GM12878 (cell line): ENCODE data around the gene NPVF. TPM values are rescaled to one million over a fixed set of nuclear protein-coding genes. Genes with fewer than 3 reads are reported as not detected.

Experiments
- ATAC-seq: fragments of 200-7000 bp; cut with Tn5 transposase; 3 replicates; pipeline ENCODE4 v1.9.1; 2020; ENCODE audit warnings: mild to moderate bottlenecking, moderate library complexity
- BruUV-seq: library from RNA; stranded (reverse); fragments of 400-500 nt; replicated peaks from 2 replicates; lab custom pipeline; 2021; lab: Mats Ljungman, UMichigan
- CTCF ChIA-PET: fragments of 300-600 bp; sonication (Branson Sonifier 250); formaldehyde crosslinking; extraction: SDS; loops from one replicate; lab custom pipeline; 2021; ENCODE audit warnings: inconsistent platforms; lab: Yijun Ruan, JAX
- POLR2A ChIA-PET: fragments of 350-600 bp; formaldehyde crosslinking; extraction: SDS; loops from one replicate; lab custom pipeline; 2021; ENCODE audit warnings: inconsistent platforms; lab: Charles Lee
- RAD21 ChIA-PET: fragments of 300-600 bp; sonication (Branson Sonifier 250); formaldehyde crosslinking; loops from one replicate; lab custom pipeline; 2023; ENCODE audit warnings: antibody characterized with exemption; ENCODE audit not compliant: unreplicated experiment; lab: Charles Lee
- SMC1A ChIA-PET: fragments of 300-600 bp; sonication (Branson Sonifier 250); formaldehyde crosslinking; loops from one replicate; lab custom pipeline; 2023; ENCODE audit not compliant: unreplicated experiment, uncharacterized antibody; lab: Charles Lee
- DNase-seq: peaks from one replicate; pipeline ENCODE4 v3.0.0-alpha.2; 2011; ENCODE audit warnings: low read depth, low spot score
- FAIRE-seq: peaks from 3 replicates; lab custom pipeline; 2011; peaks lifted over from hg19 to GRCh38; lab: Jason Lieb, UNC
- H2AFZ ChIP-seq: 2 replicates; pipeline ENCODE4 v1.6.0; 2011; ENCODE audit warnings: low read depth, low read length, control low read depth; ENCODE audit not compliant: control insufficient read depth
- H3K27ac ChIP-seq: 2 replicates; pipeline ENCODE4 v1.5.1; 2011; ENCODE audit warnings: control low read depth; ENCODE audit not compliant: control insufficient read depth, insufficient read depth
- H3K27me3 ChIP-seq, 2 experiments: replicated peaks in 1 of 2; 2 replicates each; pipeline versions ENCODE4 v1.6.0 to v1.6.1; 2011; ENCODE audit warnings: low read length in 1 of 2; ENCODE audit not compliant: control insufficient read depth in 2 of 2, insufficient read depth in 2 of 2
- H3K36me3 ChIP-seq, 2 experiments: 2 replicates each; pipeline ENCODE4 v1.5.1; 2011; ENCODE audit warnings: low read length in 1 of 2; ENCODE audit not compliant: control insufficient read depth in 2 of 2, insufficient read depth in 2 of 2
- H3K4me1 ChIP-seq: 2 replicates; pipeline ENCODE4 v1.6.1; 2011; ENCODE audit warnings: mild to moderate bottlenecking, low read length, moderate library complexity, mixed read lengths; ENCODE audit not compliant: control insufficient read depth, insufficient read depth
- H3K4me2 ChIP-seq: 2 replicates; pipeline ENCODE4 v1.6.0; 2011; ENCODE audit warnings: control low read depth; ENCODE audit not compliant: control insufficient read depth, insufficient read depth
- H3K4me3 ChIP-seq: fragments of 200-600 bp; sonication (generic); 2 replicates; pipeline ENCODE4 v1.5.1; 2016
- H3K79me2 ChIP-seq: 2 replicates; pipeline ENCODE4 v1.6.0; 2011; ENCODE audit warnings: low read length; ENCODE audit not compliant: control insufficient read depth, insufficient read depth
- H3K9ac ChIP-seq: 2 replicates; pipeline ENCODE4 v1.8.0; 2011; ENCODE audit warnings: low read length, control low read depth, mixed read lengths; ENCODE audit not compliant: control insufficient read depth, insufficient read depth
- H3K9me3 ChIP-seq: replicated peaks from 3 replicates; pipeline ENCODE4 v1.5.1; 2011; ENCODE audit warnings: mild to moderate bottlenecking, low read length; ENCODE audit not compliant: control insufficient read depth, insufficient read depth
- H4K20me1 ChIP-seq: 2 replicates; pipeline ENCODE4 v1.6.0; 2011; ENCODE audit not compliant: control insufficient read depth, insufficient read depth
- ATF3 ChIP-seq: IDR thresholded peaks from 2 replicates; pipeline ENCODE4 v1.6.1; 2011; ENCODE audit warnings: low read depth, mild to moderate bottlenecking, low read length, moderate library complexity, borderline replicate concordance; ENCODE audit errors: extremely low read depth
- CBX3 ChIP-seq: fragments of 200-600 bp; sonication (generic); IDR thresholded peaks from 2 replicates; pipeline ENCODE4 v1.6.1; 2016; ENCODE audit warnings: low read depth, borderline replicate concordance
- FOXM1 ChIP-seq: IDR thresholded peaks from 2 replicates; pipeline ENCODE4 v1.6.1; 2012; ENCODE audit warnings: low read depth, mild to moderate bottlenecking, inconsistent platforms, low read length, moderate library complexity
- GABPA ChIP-seq: IDR thresholded peaks from 2 replicates; pipeline ENCODE4 v1.6.1; 2014; ENCODE audit warnings: antibody characterized with exemption, low read depth, mild to moderate bottlenecking, inconsistent platforms
- NFYB ChIP-seq: IDR thresholded peaks from 2 replicates; pipeline ENCODE4 v1.6.1; 2011; ENCODE audit warnings: low read depth, mild to moderate bottlenecking, low read length, improper control_type of control experiment, moderate library complexity; ENCODE audit not compliant: insufficient read depth
- POLR2A ChIP-seq: IDR thresholded peaks from 2 replicates; pipeline ENCODE4 v1.6.1; 2011; ENCODE audit warnings: low read depth, mild to moderate bottlenecking, low read length
- ZBTB11 ChIP-seq: fragments of 450-650 bp; formaldehyde crosslinking; IDR thresholded peaks from 2 replicates; pipeline ENCODE4 v1.5.0; 2022; ENCODE audit warnings: mild to moderate bottlenecking, missing genetic modification characterization
- ZSCAN29 ChIP-seq: fragments of 450-650 bp; IDR thresholded peaks from 2 replicates; pipeline ENCODE4 v1.6.1; 2017; ENCODE audit warnings: mild to moderate bottlenecking, moderate library complexity
- WGBS: methylation state at CpG from one replicate; pipeline ENCODE4 v1.1.6; 2016; ENCODE audit warnings: low lambda C conversion rate; ENCODE audit not compliant: insufficient replicate concordance, insufficient coverage; ENCODE audit errors: missing lambda C conversion rate; 5-methylcytosine and 5-hydroxymethylcytosine counted together
- in situ Hi-C: fragments of 300-500 bp; cut with MboI; formaldehyde crosslinking; loops from 9 replicates; pipeline ENCODE4 v1.14.3; 2018; ENCODE audit warnings: mixed read lengths
- intact Hi-C: fragments of 100-400 bp; cut with micrococcal nuclease; formaldehyde crosslinking; loops from one replicate; pipeline ENCODE4 v1.14.2; 2022; ENCODE audit not compliant: unreplicated experiment
- polyA plus RNA-seq, 11 experiments: library from polyadenylated mRNA; depleted of rRNA in 4 of 11; unstranded in 6 of 11; stranded (reverse) in 5 of 11; fragments of >200 nt; fragmentation: Nextera tagmentation in 4 of 11; fragmentation: Illumina TruSeq in 1 of 11; extraction: Ambion mirVana in 4 of 11; extraction: Trizol in 1 of 11; gene quantifications; 1 replicate in 1 of 11; 2 replicates in 10 of 11; pipeline versions ENCODE4 v1.2.1 to v1.2.3, GENCODE V29; 2011 to 2016; ENCODE audit warnings: inconsistent platforms in 2 of 11, missing spikeins in 2 of 11, low read depth in 1 of 11
- total RNA-seq, 4 experiments: library from RNA; depleted of rRNA in 3 of 4; stranded (reverse); fragments of >200 nt in 3 of 4; fragmentation: Illumina TruSeq in 1 of 4; extraction: Trizol in 1 of 4; gene quantifications; 2 replicates each; pipeline versions ENCODE4 v1.2.1 to v1.2.3, GENCODE V29; 2013 to 2021

NPVF gene
- total and polyA plus RNA-seq, 10 of the 15 experiments (the other 5 are each of a cell fraction or from before 2014, with no cell fraction given): not detected

GRCh38 chr7:25249772-25250171 lies 21.5 kb upstream of the NPVF start:
- no TSS peak for BruUV-seq
- SMC1A ChIA-PET: no interaction called here
- in situ Hi-C loops: no loop called here
- no peak for TF ChIP-seq NFYB
- TF ChIP-seq CBX3: no peak
- TF ChIP-seq ZSCAN29: no peak
- no peak for TF ChIP-seq POLR2A
- TF ChIP-seq FOXM1: no peak
- TF ChIP-seq ZBTB11 (CRISPR knock-in tag): no peak
- no peak for TF ChIP-seq ATF3
- no peak for TF ChIP-seq GABPA
- TF ChIP-seq, all 136 proteins: peak for 0
- Histone ChIP-seq H3K27ac (no peak overlapping the region), H3K27me3 (no peaks in the 10 kb centered on the region; a peak in 1 of 4 replicates), H3K79me2 (no peaks in the 10 kb centered on the region), H4K20me1 (no peaks in the 10 kb centered on the region), H3K4me2 (no peak overlapping the region), H3K36me3 (no peaks in the 10 kb centered on the region), H3K4me3 (no peak overlapping the region), H3K4me1 (no peaks in the 10 kb centered on the region), H3K9me3 (no peaks in the 10 kb centered on the region), H3K9ac (no peak overlapping the region), H2AFZ (no peak overlapping the region)
- RAD21 ChIA-PET: no interaction called here
- intact Hi-C loops: no loop called here
- no peak for DNase-seq
- ATAC-seq: no peak
- 57% methylated on average over 3 of the region's 3 CpGs for WGBS
- POLR2A ChIA-PET: no interaction called here
- no peak for FAIRE-seq
- CTCF ChIA-PET: interaction anchor here (1.0 to 1.6 kb wide), 2 partner anchors 141 to 317 kb away, joined by 3 to 4 read pairs; no protein-coding TSS in a partner anchor
